IMR-90 (cell line): ENCODE data around the gene ID3.

Experiments used
- BHLHE40 ChIP-seq: fragments of 150-350 bp; IDR thresholded peaks from 2 replicates; pipeline ENCODE4 v1.6.1; 2016; ENCODE audit warnings: mild to moderate bottlenecking, low read depth, low read length
- CEBPB ChIP-seq: IDR thresholded peaks from 2 replicates; pipeline ENCODE4 v1.6.1; 2012; ENCODE audit warnings: low read depth, low read length, improper control_type of control experiment
- CTCF ChIP-seq: conservative IDR thresholded peaks from 2 replicates; pipeline ENCODE4 v1.5.1; 2012; ENCODE audit warnings: mild to moderate bottlenecking, low read depth, low read length, improper control_type of control experiment
- MXI1 ChIP-seq: IDR thresholded peaks from 2 replicates; pipeline ENCODE4 v1.6.1; 2012; ENCODE audit warnings: low read depth, mild to moderate bottlenecking, low read length, moderate library complexity, borderline replicate concordance
- NFE2L2 ChIP-seq: fragments of 150-350 bp; IDR thresholded peaks from 2 replicates; pipeline ENCODE4 v1.6.1; 2016; ENCODE audit warnings: low read depth, mild to moderate bottlenecking, low read length
- POLR2A ChIP-seq: IDR thresholded peaks from 2 replicates; pipeline ENCODE4 v1.6.1; 2012; ENCODE audit warnings: mild to moderate bottlenecking, low read depth, low read length
- RAD21 ChIP-seq: IDR thresholded peaks from 2 replicates; pipeline ENCODE4 v1.6.1; 2012; ENCODE audit warnings: low read length, improper control_type of control experiment
- RFX5 ChIP-seq: IDR thresholded peaks from 2 replicates; pipeline ENCODE4 v1.8.0; 2012; ENCODE audit warnings: low read depth, mild to moderate bottlenecking, low read length, moderate library complexity
- SMC3 ChIP-seq: fragments of 150-350 bp; IDR thresholded peaks from 2 replicates; pipeline ENCODE4 v1.6.1; 2016; ENCODE audit warnings: low read depth, mild to moderate bottlenecking, antibody characterized with exemption, low read length, moderate library complexity
- USF2 ChIP-seq: fragments of 150-350 bp; IDR thresholded peaks from 2 replicates; pipeline ENCODE4 v1.6.1; 2017; ENCODE audit warnings: mild to moderate bottlenecking, antibody characterized with exemption, low read length, low read depth
- TF ChIP-seq, protein P1 (sequence below): fragments of 150-350 bp; IDR thresholded peaks from 2 replicates; pipeline ENCODE4 v1.6.1; 2016; ENCODE audit warnings: low read depth, mild to moderate bottlenecking, low read length, moderate library complexity, borderline replicate concordance

GRCh38 chr1:23527366-23527765 is 31.9 kb downstream of the ID3 start:
- TF ChIP-seq RAD21 (no peak), POLR2A (no peak), CTCF (no peak), CEBPB (no peak), NFE2L2 (no peak), SMC3 (no peak), BHLHE40 (no peak), RFX5 (no peak), USF2 (no peak), MXI1 (no peak)
- TF ChIP-seq, protein P1, sequence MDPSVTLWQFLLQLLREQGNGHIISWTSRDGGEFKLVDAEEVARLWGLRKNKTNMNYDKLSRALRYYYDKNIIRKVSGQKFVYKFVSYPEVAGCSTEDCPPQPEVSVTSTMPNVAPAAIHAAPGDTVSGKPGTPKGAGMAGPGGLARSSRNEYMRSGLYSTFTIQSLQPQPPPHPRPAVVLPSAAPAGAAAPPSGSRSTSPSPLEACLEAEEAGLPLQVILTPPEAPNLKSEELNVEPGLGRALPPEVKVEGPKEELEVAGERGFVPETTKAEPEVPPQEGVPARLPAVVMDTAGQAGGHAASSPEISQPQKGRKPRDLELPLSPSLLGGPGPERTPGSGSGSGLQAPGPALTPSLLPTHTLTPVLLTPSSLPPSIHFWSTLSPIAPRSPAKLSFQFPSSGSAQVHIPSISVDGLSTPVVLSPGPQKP: no peak
